ENCODE data around the gene MAEA. TPM values are rescaled to one million over a fixed set of nuclear protein-coding genes. Genes with fewer than 3 reads are reported as not detected.

The MAEA gene
- total RNA-seq, 2 donors from 2014 or later: 42.8 to 50.1 TPM

DNA sequence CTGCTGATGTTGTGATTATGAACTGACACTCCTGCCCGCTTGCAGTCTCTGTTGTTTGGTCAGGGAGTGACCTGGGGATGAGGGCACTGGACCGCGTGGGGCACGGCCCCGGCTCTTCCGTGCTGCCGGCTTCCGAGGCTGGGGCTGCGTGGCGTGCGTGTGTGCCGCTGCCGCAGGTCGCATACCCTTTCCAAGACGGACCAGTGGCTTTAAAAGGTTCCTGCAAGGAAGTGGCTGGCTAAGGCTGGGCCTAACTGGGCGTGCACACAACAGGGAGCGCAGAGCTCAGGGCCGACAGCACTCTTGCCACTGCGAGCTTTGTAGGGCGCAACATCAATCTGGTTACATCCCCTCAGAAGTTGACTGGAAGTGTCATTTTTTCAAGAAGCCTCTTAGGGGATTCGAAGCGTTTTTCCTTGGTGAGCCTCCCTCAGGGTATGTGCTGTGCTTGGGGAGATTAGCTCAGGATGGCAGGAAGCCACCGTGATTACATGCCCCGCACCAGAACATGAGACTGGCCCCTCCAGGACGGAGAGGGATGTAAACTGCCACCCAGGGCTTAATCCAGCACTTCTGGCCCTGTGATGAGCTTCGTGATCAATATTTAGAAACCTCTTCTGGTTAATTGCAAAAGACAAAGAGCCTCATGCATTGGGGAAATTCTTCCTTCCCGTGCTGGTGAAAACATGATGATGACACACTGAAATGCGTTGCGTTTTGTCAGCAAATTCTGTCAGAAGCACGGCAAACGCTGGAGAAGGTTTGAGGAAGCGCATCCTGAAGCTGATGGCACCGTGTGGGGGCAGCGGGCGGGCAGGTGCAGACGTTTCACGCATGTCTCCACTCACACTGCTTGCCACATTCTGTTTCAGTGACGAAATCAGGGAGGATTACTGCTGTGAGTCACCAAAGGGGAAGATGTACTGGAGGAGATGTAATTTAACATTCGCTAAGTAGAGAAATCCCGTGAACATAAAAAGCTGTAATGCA is 11.1 kb downstream of the MAEA start:
- DNase-seq (ENCODE audit: low spot score in 2 of 2): no peak
- H3K27ac Mint-ChIP-seq: peak overlapping the region in 1 of 2 donors; percentile 44
- peak; percentile 76 to 81 for ATAC-seq
- peaks cover 4 to 8% of the 10 kb centered on the region in 2 donors for H3K36me3 Mint-ChIP-seq
- no peaks in the 10 kb centered on the region for H3K9me3 Mint-ChIP-seq

DNA sequence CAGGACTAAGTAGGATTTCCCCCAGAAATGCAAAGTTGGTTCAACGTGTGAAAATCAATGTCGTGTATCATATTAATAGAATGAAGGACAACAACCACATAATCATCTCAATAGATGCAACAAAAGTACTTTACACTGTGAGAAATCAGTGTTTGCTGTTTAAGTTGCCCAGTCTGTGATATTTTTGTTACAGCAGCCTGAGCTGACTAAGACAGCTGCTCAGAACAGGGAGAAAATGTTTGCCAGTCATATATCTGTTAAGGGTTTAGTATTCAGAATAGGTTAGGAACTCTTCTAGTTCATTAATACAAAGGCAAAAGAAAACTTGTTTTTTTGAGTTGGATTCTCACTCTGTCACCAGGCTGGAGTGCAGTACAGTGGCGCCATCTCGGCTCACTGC is 12.5 kb downstream of the MAEA start:
- ATAC-seq (no peak), DNase-seq (ENCODE audit: low spot score in 2 of 2) (no peak)
- Mint-ChIP-seq H3K27ac (no peak overlapping the region), H3K9me3 (no peaks in the 10 kb centered on the region), H3K36me3 (peaks cover 4 to 15% of the 10 kb centered on the region in 2 donors)

DNA sequence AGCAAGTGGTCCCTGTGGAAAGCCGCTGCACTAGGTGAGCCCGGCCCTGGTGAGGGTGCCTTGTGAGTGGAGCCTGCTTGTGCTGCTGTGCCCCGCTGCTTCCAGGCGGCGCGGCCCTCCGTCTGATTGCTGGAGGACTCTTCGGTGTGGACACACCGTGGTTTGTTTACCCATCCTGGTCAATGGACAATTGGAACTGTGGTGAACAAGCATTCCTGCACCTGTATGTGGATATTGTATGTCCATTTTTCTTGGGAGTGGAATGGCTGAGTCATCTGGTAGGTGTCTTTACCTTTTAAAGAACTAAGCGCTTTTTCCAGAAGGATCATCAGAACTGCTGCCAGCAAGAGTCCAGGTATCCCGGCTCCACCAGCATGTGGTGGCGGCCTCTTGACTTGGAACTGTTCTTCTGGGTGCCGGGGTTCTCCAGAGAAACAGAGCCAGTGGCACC is 15.6 kb downstream of the MAEA start:
- Mint-ChIP-seq H3K27ac (peak overlapping the region in 1 of 2 donors; percentile 84), H3K9me3 (no peaks in the 10 kb centered on the region), H3K36me3 (peaks cover 0 to 15% of the 10 kb centered on the region in 2 donors)
- DNase-seq (ENCODE audit: low spot score in 2 of 2): no peak
- no peak for ATAC-seq

DNA sequence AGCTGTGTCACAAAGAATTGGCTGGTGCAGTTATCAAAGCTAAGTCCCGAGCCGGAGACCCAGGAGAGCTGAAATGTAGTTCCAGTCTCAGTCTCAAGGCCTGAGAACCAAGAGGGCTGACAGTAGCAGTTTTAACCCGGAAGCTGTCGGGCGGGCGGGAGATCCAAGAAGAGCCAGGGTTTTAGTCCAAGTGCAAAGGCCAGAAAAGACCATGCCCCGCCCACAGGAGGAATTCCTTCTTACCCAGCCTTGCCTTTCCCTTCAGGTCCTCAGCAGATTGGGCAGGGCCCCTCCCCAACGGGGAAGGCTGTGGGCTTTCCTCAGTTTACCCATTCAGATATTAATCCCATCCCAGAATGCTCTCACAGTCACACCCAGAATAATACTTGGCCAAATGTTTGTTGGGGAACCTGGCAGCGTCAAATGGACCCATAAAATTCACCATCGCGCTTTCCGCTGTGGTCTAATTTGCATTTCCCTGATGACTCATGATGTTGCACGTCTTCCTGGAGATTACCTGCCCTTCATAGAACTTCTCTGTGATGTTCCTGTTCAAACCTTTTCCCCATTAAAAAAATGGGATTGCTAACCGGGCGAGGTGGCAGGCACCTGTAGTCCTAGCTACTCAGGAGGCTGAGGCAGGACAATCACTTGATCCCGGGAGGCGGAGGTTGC is 16.2 kb downstream of the MAEA start:
- Mint-ChIP-seq H3K27ac (peak overlapping the region; percentile 40 to 84), H3K9me3 (no peaks in the 10 kb centered on the region), H3K36me3 (peaks cover 0 to 15% of the 10 kb centered on the region in 2 donors)
- DNase-seq (ENCODE audit: low spot score in 2 of 2) (no peak), ATAC-seq (peak in 1 of 2 donors; percentile 59)

DNA sequence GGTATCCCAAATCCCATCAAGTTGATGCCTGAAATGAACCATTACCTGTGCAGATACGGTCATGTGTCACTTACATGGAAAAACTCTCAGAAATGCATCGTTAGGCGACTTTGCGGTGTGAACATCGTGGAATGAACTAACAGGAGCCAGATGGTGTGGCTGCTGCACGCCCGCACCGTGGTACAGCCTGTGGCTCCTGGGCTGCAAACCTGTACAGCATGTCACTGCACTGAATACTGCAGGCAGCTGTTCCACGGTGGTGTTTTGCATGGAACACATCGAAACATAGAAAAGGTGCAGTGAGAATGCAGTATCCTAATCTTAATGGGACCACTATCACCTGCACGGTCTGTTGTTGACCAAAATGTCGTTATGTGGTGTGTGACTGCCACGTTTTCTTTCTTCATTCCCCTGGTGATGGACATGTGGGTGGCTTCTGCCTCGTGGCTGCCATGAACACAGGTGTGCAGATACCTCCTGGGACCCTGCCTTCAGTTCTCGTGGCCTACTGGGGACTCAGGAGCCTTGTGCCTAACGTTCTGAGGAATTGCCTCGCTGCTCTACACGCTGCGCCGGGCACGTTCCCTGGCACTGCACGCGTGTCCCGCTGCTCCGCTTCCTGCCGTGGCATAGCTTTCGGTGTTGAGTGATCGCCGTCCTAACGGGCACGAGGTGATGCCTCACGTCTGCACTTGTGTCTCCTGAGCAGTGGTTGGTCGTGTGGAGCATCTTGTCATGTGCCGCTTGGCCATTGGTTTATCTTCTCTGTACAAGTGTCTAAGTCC is 18.5 kb downstream of the MAEA start:
- Mint-ChIP-seq H3K9me3 (no peaks in the 10 kb centered on the region), H3K36me3 (peaks cover 12 to 15% of the 10 kb centered on the region in 2 donors), H3K27ac (peak overlapping the region in 1 of 2 donors; percentile 80)
- DNase-seq (ENCODE audit: low spot score in 2 of 2) (no peak), ATAC-seq (no peak)

DNA sequence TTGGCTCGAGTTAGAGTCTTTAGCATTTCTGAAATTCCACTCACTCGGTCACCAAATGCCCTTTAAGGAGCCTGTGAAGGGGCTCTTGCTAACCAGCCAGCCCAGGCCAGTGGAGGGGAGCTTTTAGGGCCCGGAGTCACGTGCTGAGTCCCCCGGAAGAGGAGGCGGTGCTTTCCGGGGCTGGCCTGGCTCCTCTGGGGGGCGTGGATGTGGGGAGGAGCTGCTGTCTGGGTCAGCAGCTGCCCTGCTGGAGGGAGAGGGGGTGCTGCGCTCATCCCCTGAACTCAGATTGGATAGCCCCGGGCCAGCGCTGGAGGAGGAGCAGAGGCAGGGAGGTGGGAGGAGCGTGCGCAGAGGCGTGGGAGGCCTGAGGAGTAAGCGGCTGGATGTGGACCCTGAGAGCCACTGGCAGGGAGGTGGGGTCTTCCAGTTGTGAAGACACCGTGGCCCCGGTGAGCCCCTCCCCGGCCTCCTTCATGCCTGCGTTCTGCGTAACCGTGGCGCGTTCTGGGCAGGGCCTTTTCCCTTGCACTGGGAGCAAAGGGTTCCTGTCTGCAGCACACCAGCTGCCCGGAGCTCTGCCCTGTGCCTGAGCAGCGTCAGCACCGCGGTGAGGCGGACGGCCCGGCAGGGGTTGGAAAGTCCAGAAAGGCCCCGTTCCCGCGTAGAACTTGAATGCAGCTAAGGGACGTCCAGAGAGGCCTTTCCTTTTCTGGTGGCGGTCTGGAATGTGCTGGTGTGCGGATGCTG is 19.7 kb downstream of the MAEA start:
- DNase-seq (ENCODE audit: low spot score in 2 of 2) (peak in 1 of 2 donors; percentile 64), ATAC-seq (peak; percentile 78 to 92)
- H3K36me3 Mint-ChIP-seq: peaks cover 15 to 20% of the 10 kb centered on the region in 2 donors
- peak overlapping the region; percentile 78 to 80 for H3K27ac Mint-ChIP-seq
- H3K9me3 Mint-ChIP-seq: no peaks in the 10 kb centered on the region

DNA sequence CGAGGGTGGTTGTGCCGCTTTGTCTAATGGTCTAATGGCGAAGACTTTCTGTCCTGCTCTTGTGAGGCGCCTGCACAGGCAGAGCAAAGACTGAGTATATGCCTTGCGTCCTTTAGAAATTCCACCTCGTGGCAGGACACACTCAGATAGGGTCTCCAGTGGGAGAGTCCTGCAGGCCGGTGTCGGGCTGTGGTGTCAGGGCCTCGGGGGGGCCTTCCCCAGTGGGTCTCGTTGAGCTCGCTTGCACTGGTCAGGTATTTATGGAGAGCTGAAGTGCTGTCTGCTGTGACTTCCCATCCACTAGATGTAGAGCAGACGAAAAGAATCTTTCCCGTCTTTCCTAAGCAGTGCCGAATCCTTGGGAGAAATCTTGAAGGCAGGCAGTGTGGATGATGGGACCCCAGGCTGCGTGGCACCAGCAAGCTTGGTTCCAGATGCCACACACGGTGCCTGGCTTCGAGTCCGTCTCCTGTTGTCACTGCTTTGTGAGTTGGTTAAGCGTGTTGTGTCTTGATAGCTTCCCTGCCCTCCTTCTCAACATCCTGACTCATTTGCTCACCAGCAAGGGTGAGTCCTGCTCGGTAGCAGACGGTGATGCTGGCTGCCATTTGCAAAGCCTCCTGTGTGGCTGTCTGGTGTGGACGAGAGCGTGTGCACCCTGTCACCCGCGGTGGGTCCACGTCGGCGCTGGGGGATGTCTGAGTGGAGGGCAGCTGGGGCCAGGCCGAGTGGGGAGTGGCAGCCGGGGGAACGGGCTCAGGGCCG is 20.5 kb downstream of the MAEA start:
- H3K27ac Mint-ChIP-seq: no peak overlapping the region
- no peak for ATAC-seq
- no peak for DNase-seq (ENCODE audit: low spot score in 2 of 2)

DNA sequence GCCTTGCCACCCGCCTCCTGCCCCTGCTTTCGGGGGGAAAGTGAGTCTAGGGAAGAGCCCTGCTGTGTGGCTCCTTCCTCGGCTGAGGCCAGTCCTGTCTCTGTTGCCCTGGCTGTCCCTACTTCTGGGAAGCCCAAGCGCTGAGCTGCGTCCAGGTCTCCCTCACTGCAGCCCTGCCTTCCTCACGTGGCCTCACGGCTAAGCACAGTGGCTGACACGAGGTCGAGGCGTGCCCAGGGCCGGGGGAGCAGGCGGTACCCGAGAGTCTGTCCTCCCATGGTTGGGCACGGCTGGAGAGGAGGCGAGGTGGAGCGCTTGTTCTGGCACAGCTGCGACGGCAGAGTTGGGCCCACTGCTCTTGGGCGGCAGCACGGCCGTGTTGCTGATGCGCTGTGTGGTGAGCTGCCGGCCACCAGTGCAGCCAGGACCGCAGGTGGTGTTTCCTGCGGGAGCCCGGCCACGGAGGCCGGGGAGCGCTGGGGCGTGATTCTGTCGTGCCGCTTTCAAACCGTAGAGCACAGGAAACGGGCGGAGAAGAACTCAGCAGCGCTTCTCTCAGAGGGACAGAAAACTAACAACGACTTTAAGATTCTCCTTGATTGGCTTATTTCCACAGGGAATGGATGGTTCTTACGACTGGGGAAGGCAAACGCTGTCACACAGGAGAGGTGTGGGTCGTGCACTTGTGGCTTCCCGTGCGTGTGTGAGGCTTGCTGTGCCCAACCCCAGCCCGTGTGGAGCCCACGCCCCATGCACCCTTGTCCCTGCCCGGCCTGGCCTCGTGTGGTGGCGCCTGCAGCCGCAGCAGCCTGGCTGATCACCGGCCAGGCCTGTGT is 21.3 kb downstream of the MAEA start:
- H3K27ac Mint-ChIP-seq: peak overlapping the region; percentile 22 to 41

More for the DNA sequence above, 20.5 kb downstream of the MAEA start:
- no peaks in the 10 kb centered on the region for H3K9me3 Mint-ChIP-seq
- H3K36me3 Mint-ChIP-seq: peaks cover 15 to 23% of the 10 kb centered on the region in 2 donors

DNA sequence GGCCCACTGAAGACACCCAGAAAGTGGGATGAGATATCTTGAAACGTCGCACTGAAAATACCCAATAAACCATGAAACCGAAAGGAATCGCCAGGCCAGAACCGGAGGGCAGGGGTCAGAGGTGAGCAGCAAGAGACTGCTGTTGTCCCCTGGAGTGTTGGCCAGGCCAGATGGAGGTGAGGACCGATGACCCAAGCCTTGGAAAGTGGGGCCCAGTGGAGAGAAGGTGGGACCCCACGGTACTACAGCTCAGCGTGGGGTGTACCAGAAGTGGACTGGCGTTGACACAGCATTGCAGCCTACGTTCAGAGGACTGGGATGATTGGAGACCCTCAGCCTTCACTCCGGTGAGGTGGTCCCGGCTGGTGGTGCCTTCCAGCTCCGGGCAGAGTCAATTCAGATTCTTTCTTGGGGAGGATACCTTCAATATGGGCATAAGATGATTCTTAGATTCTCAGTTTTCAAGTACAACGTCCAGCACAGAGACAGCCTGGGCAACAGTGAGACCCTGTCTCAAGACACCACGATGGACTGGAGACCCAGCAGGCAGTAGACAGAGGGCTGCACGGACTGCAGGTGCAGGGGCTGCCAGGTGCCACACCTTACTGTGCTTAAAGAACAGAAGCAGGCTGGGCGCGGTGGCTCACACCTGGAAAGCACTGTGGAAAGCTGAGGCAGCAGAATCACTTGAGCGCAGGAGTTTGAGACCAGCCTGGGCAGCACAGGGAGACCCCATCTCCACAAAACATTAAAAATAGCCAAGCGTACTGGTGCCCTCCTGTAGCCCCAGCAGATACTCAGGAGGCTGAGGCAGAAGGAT is 23.3 kb downstream of the MAEA start:
- H3K36me3 Mint-ChIP-seq: peaks cover 13 to 19% of the 10 kb centered on the region in 2 donors

More for the DNA sequence above, 21.3 kb downstream of the MAEA start:
- peaks cover 15% of the 10 kb centered on the region in 2 donors for H3K36me3 Mint-ChIP-seq
- ATAC-seq (peak; percentile 15 to 17), DNase-seq (ENCODE audit: low spot score in 2 of 2) (no peak)
- no peaks in the 10 kb centered on the region for H3K9me3 Mint-ChIP-seq

DNA sequence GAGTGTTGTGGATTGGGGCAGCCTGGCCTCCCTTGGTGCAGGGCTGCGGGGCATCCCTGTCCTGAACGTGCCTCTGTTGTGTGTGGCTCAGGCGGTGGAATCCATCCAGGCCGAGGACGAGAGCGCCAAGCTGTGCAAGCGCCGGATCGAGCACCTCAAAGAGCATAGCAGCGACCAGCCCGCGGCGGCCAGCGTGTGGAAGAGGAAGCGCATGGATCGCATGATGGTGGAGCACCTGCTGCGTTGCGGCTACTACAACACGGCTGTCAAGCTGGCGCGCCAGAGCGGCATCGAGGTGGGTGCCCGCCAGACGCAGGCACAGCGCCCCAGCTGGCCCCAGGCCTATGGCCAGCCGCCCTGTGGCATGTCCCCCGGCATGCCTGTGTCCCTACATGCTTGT is 25.6 kb downstream of the MAEA start:
- Mint-ChIP-seq H3K27ac (no peak overlapping the region), H3K9me3 (no peaks in the 10 kb centered on the region), H3K36me3 (peaks cover 17 to 19% of the 10 kb centered on the region in 2 donors)
- ATAC-seq: no peak
- no peak for DNase-seq (ENCODE audit: low spot score in 2 of 2)

More for the DNA sequence above, 23.3 kb downstream of the MAEA start:
- ATAC-seq (no peak), DNase-seq (ENCODE audit: low spot score in 2 of 2) (no peak)
- Mint-ChIP-seq H3K27ac (peak overlapping the region in 1 of 2 donors; percentile 50), H3K9me3 (no peaks in the 10 kb centered on the region)

DNA sequence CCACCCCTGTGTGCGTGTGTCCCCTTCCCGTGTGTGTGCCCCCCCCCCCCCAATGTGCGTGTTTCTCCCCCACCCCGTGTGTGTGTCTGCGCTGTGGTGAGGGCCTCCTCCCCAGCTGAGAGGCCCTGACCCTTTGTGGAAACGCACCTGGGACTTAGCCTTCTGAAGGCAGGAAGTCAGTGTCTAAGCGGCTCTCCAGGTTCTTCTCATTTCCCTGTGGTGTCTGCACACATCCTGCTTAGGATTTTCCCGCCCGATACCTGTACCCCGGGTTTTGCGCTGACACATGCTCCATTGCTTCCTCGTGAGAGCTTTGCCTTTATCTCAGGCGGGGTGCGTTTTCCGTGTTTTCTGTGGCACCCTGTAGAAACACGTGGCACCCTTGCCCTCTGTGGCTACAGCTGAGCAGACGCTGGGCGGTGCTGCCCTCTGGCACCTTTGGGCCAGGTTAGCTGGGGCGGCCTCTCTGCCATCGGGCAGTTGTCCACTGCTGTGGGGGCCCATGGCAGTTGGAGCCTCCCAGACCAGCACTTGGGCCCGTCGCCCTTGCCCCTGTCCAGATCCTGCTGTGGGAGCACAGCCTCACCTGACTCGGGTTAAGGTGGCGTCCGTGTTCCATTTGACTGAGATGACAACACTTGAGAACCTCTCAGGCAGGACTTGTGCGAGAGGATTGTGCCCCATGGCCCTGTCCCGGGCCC is 26.3 kb downstream of the MAEA start:
- Mint-ChIP-seq H3K27ac (peak overlapping the region; percentile 50 to 69), H3K36me3 (peaks cover 17 to 19% of the 10 kb centered on the region in 2 donors), H3K9me3 (no peaks in the 10 kb centered on the region)
- DNase-seq (ENCODE audit: low spot score in 2 of 2) (no peak), ATAC-seq (peak; percentile 18 to 37)

DNA sequence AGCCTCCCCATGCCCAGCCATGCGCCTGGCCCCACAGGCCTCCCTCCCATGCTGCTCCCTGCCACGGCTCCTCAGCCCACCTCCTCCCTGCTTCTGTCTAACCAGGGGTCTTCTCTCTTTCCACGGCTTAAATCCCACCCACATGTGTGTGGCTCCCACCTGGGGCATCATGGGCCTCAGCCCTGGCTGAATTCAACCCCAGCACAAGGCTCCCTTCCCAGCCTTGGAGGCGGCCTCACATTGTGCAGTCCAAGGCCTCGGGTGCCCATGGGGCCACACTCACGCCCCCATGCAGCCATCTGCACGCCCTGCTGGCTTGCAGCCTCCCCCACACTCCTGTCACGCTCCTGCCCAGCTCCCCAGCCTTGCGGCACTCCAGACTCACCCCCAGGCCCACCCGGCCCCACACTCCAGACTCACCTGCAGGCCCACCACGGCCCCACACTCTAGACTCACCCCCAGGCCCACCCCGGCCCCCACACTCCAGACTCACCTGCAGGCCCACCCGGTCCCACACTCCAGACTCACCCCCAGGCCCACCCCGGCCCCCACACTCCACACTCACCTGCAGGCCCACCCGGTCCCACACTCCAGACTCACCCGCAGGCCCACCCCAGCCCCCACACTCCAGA is 27.0 kb downstream of the MAEA start:
- Mint-ChIP-seq H3K27ac (peak overlapping the region; percentile 69 to 84), H3K36me3 (peaks cover 17 to 19% of the 10 kb centered on the region in 2 donors), H3K9me3 (no peaks in the 10 kb centered on the region)
- DNase-seq (ENCODE audit: low spot score in 2 of 2) (no peak), ATAC-seq (no peak)

Data from activated naive CD4-positive, alpha-beta T cell treated with anti-CD3 and anti-CD28 coated beads, Interleukin-2, amount 50 U/mL, for 72 hours (primary cell).